Measurements from ENCODE around the gene FRA10AC1.

Gene FRA10AC1

GRCh38 chr10:93620925-93621324 is 81.5 kb downstream of the FRA10AC1 start:
- TF ChIP-seq CTCF (IDR thresholded peaks at IDR 0.05), result no peak

More at GRCh38 chr10:93620925-93621324, 81.5 kb downstream of the FRA10AC1 start:
- Mint-ChIP-seq H3K27ac (no peak overlapping the region), H3K4me1 (peaks cover 5% of the 10 kb centered on the region), H3K36me3 (ENCODE audit: low read depth) (no peaks in the 10 kb centered on the region), H3K27me3 (ENCODE audit: low read depth, poor library complexity) (peaks cover 48% of the 10 kb centered on the region), H3K4me3 (no peak overlapping the region), H3K9me3 (no peaks in the 10 kb centered on the region)
- no peak for DNase-seq
